ENCODE results near the gene KCNK17. TPM values are rescaled to one million over a fixed set of nuclear protein-coding genes. Genes with fewer than 3 reads are reported as not detected.

Gene KCNK17
- total RNA-seq, 1 experiment from 2014 or later, result not detected

DNA sequence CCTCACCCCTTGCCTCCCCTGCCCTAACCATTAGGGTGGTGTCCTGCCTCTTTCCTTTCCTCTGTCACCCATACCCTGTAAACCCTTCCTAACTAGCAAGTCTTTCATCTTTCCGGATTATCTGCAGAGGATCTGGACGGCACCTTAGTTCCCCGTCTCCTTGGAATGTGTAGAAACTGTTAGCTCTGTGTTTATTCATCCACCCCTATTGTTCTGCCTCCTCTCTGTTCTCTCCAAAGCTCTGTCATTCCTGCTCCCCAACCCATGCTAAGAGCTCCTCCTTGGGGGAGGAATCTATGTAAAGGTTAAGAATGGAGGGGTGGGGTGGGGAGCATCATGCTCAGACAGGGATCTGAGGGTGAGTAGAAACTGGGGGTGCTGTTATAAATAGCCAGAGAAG lies 45.5 kb downstream of the KCNK17 start:
- intact Hi-C loops (cut with micrococcal nuclease), result no loop called here
- ATAC-seq (no peak), DNase-seq (no peak)
- H3K9me2 ChIP-seq (replicated peaks; ENCODE audit: low read length), result no peaks in the 10 kb centered on the region
- no peaks in the 10 kb centered on the region for H3F3A ChIP-seq (ENCODE audit: low read length, unreplicated experiment)
- CTCF ChIA-PET, result no interaction called here
- H3K4me2 ChIP-seq (ENCODE audit: low read length), result no peak overlapping the region
- no peaks in the 10 kb centered on the region for H3K79me2 ChIP-seq (ENCODE audit: low read length)
- H3K9ac ChIP-seq (ENCODE audit: low read length), result no peak overlapping the region
- H3K27ac ChIP-seq (ENCODE audit: low read length), result no peak overlapping the region
- H3K4me3 ChIP-seq (ENCODE audit: low read length), result no peak overlapping the region
- H2AFZ ChIP-seq (ENCODE audit: low read length), result no peak overlapping the region
- H3K27me3 ChIP-seq (ENCODE audit: low read length), result no peaks in the 10 kb centered on the region
- peaks cover 6% of the 10 kb centered on the region; the same call in 1 of the 2 replicates for H3K4me1 ChIP-seq (ENCODE audit: insufficient read depth, low read length)
- no peaks in the 10 kb centered on the region for H3K36me3 ChIP-seq (ENCODE audit: low read depth, low read length)
- no peaks in the 10 kb centered on the region for H4K20me1 ChIP-seq (ENCODE audit: low read length)
- no peaks in the 10 kb centered on the region for H3K9me3 ChIP-seq (ENCODE audit: low read length)
- BruUV-seq (replicated peaks), result no TSS peak
- no peak for TF ChIP-seq EZH2phosphoT487 (IDR thresholded peaks at IDR 0.05; ENCODE audit: borderline replicate concordance, low read length)
- TF ChIP-seq, protein P1, sequence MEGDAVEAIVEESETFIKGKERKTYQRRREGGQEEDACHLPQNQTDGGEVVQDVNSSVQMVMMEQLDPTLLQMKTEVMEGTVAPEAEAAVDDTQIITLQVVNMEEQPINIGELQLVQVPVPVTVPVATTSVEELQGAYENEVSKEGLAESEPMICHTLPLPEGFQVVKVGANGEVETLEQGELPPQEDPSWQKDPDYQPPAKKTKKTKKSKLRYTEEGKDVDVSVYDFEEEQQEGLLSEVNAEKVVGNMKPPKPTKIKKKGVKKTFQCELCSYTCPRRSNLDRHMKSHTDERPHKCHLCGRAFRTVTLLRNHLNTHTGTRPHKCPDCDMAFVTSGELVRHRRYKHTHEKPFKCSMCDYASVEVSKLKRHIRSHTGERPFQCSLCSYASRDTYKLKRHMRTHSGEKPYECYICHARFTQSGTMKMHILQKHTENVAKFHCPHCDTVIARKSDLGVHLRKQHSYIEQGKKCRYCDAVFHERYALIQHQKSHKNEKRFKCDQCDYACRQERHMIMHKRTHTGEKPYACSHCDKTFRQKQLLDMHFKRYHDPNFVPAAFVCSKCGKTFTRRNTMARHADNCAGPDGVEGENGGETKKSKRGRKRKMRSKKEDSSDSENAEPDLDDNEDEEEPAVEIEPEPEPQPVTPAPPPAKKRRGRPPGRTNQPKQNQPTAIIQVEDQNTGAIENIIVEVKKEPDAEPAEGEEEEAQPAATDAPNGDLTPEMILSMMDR (conservative IDR thresholded peaks at IDR 0.05; ENCODE audit: low read depth, low read length), result no peak
- no peak for TF ChIP-seq EZH2 (IDR thresholded peaks at IDR 0.05; ENCODE audit: low read length, unreplicated experiment)
- POLR2A ChIA-PET (ENCODE audit: unreplicated experiment), result no interaction called here

DNA sequence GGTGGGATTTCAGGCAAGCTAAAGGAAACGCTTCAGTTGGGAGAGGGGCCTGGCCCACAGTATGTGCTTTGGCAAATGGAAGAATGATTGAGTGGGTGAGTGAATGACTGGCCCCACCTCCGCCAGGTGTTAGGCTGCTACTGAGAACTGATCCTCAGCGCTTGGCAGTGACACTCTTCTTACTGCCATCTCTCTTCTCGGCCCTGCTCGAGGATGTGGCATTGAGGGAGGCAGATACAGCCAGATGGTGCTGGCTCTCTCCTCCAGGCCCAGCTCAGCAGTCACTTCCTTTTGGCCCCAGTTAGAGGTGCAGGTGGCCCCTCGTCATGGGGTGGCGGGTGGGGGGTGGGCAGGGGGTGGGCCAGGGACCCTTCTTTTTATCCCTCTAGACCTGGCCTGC lies 46.0 kb downstream of the KCNK17 start:
- Histone ChIP-seq H3K9me2 (replicated peaks; ENCODE audit: low read length) (no peaks in the 10 kb centered on the region), H3K4me1 (ENCODE audit: insufficient read depth, low read length) (peaks cover 8% of the 10 kb centered on the region; the same call in 1 of the 2 replicates), H3K4me3 (ENCODE audit: low read length) (no peak overlapping the region), H3F3A (ENCODE audit: low read length, unreplicated experiment) (no peaks in the 10 kb centered on the region), H2AFZ (ENCODE audit: low read length) (no peak overlapping the region), H3K27ac (ENCODE audit: low read length) (no peak overlapping the region), H3K36me3 (ENCODE audit: low read depth, low read length) (no peaks in the 10 kb centered on the region), H3K79me2 (ENCODE audit: low read length) (no peaks in the 10 kb centered on the region), H3K4me2 (ENCODE audit: low read length) (no peak overlapping the region), H3K9me3 (ENCODE audit: low read length) (no peaks in the 10 kb centered on the region), H4K20me1 (ENCODE audit: low read length) (no peaks in the 10 kb centered on the region), H3K9ac (ENCODE audit: low read length) (no peak overlapping the region), H3K27me3 (ENCODE audit: low read length) (peaks cover 4% of the 10 kb centered on the region; the same call in 1 of the 2 replicates)
- ATAC-seq, result no peak
- POLR2A ChIA-PET (ENCODE audit: unreplicated experiment), result no interaction called here
- intact Hi-C loops (cut with micrococcal nuclease), result no loop called here
- DNase-seq, result no peak
- CTCF ChIA-PET, result no interaction called here
- no TSS peak for BruUV-seq (replicated peaks)
- TF ChIP-seq EZH2 (IDR thresholded peaks at IDR 0.05; ENCODE audit: low read length, unreplicated experiment) (no peak), EZH2phosphoT487 (IDR thresholded peaks at IDR 0.05; ENCODE audit: borderline replicate concordance, low read length) (no peak)
- TF ChIP-seq, protein P1 (conservative IDR thresholded peaks at IDR 0.05; ENCODE audit: low read depth, low read length), result no peak

DNA sequence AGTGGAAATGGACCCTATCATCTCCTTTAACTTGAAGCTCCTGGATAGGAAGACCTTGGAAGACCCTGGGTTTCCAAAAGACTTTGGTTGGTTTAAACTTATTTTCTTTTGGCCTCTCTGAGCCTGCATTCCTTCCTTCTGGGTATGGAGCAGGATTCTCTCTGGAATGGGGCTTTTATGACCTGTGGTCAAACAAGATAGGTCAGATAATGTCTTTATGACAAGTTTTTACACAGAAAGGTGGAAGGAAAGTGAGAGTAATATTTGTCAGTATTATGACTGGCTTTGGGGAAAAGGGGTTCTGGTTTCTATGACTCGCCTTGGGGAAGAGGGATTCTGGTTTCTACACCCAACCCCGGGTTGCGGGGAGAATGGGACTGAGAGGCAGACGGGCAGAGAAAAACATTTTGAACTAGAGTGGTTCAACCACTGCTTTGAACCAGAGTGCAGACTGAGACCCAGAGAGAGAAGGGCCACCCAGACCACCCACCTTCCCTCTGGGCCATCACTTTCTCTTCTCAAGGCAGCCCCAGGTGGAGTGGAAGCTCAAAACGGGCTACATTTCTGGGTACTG lies 47.4 kb downstream of the KCNK17 start:
- H3K36me3 ChIP-seq (ENCODE audit: low read depth, low read length), result no peaks in the 10 kb centered on the region
- no peak overlapping the region for H3K9ac ChIP-seq (ENCODE audit: low read length)
- H3K79me2 ChIP-seq (ENCODE audit: low read length), result no peaks in the 10 kb centered on the region
- H2AFZ ChIP-seq (ENCODE audit: low read length), result no peak overlapping the region
- H3F3A ChIP-seq (ENCODE audit: low read length, unreplicated experiment), result no peaks in the 10 kb centered on the region
- H3K4me2 ChIP-seq (ENCODE audit: low read length), result 0 out of 2 replicates have a peak overlapping the region, but pooled peaks have one; percentile 17
- TF ChIP-seq EZH2 (IDR thresholded peaks at IDR 0.05; ENCODE audit: low read length, unreplicated experiment), result no peak
- TF ChIP-seq, protein P1 (conservative IDR thresholded peaks at IDR 0.05; ENCODE audit: low read depth, low read length), result no peak
- H3K4me3 ChIP-seq (ENCODE audit: low read length), result no peak overlapping the region
- H3K27ac ChIP-seq (ENCODE audit: low read length), result peak overlapping the region; percentile 23; the same call in 1 of the 2 replicates
- BruUV-seq (replicated peaks), result no TSS peak
- peaks cover 8% of the 10 kb centered on the region; the same call in 1 of the 2 replicates for H3K4me1 ChIP-seq (ENCODE audit: insufficient read depth, low read length)
- intact Hi-C loops (cut with micrococcal nuclease), result no loop called here
- ChIA-PET CTCF (no interaction called here), POLR2A (ENCODE audit: unreplicated experiment) (no interaction called here)
- H3K9me3 ChIP-seq (ENCODE audit: low read length), result no peaks in the 10 kb centered on the region
- H3K9me2 ChIP-seq (replicated peaks; ENCODE audit: low read length), result no peaks in the 10 kb centered on the region
- peak; percentile 35 for DNase-seq
- no peak for ATAC-seq
- H3K27me3 ChIP-seq (ENCODE audit: low read length), result peaks cover 4% of the 10 kb centered on the region; the same call in 1 of the 2 replicates
- no peaks in the 10 kb centered on the region for H4K20me1 ChIP-seq (ENCODE audit: low read length)

All from PC-3 (cell line).